ENCODE measurements around the gene KSR2.

Gene KSR2

GRCh38 chr12:117603316-117604113 lies 365.3 kb downstream of the KSR2 start:
- DNase-seq, result peak; percentile 8

GRCh38 chr12:117599849-117600248 lies 368.9 kb downstream of the KSR2 start:
- DNase-seq, result no peak

- peak; percentile 93 for DNase-seq
These were observed 371.8 kb downstream of the KSR2 start for GRCh38 chr12:117596968-117597367.

- no peak for DNase-seq
These were observed 373.0 kb downstream of the KSR2 start for GRCh38 chr12:117595751-117596150.

- no peak for DNase-seq
These were observed 374.3 kb downstream of the KSR2 start for GRCh38 chr12:117594481-117594880.

GRCh38 chr12:117593815-117594400 lies 374.9 kb downstream of the KSR2 start:
- DNase-seq, result no peak

- DNase-seq, result no peak
These were observed 376.0 kb downstream of the KSR2 start for GRCh38 chr12:117592588-117593305.

GRCh38 chr12:117590999-117591398 lies 377.8 kb downstream of the KSR2 start:
- DNase-seq, result no peak

GRCh38 chr12:117590386-117590785 lies 378.4 kb downstream of the KSR2 start:
- DNase-seq, result no peak

- DNase-seq, result no peak
These were observed 379.8 kb downstream of the KSR2 start for GRCh38 chr12:117589021-117589420.

GRCh38 chr12:117587631-117588287 lies 381.0 kb downstream of the KSR2 start:
- peak; percentile 66 for DNase-seq

GRCh38 chr12:117583677-117584225 lies 385.0 kb downstream of the KSR2 start:
- DNase-seq, result peak; percentile 93

GRCh38 chr12:117583092-117583491 lies 385.7 kb downstream of the KSR2 start:
- DNase-seq, result no peak

GRCh38 chr12:117582135-117582784 lies 386.5 kb downstream of the KSR2 start:
- DNase-seq, result peak; percentile 15

GRCh38 chr12:117580718-117581062 lies 388.1 kb downstream of the KSR2 start:
- peak; percentile 58 for DNase-seq

GRCh38 chr12:117580015-117580717 lies 388.6 kb downstream of the KSR2 start:
- no peak for DNase-seq

- DNase-seq, result no peak
These were observed 391.6 kb downstream of the KSR2 start for GRCh38 chr12:117577122-117577657.

- DNase-seq, result no peak
These were observed 392.7 kb downstream of the KSR2 start for GRCh38 chr12:117576053-117576452.

GRCh38 chr12:117574655-117575054 lies 394.1 kb downstream of the KSR2 start:
- DNase-seq, result no peak

GRCh38 chr12:117572755-117573154 lies 396.0 kb downstream of the KSR2 start:
- DNase-seq, result peak; percentile 40

- no peak for DNase-seq
These were observed 397.5 kb downstream of the KSR2 start for GRCh38 chr12:117571321-117571720.

- DNase-seq, result no peak
These were observed 398.2 kb downstream of the KSR2 start for GRCh38 chr12:117570608-117571007.
